ENCODE results near the gene PHACTR3. TPM values are rescaled to one million over a fixed set of nuclear protein-coding genes. Genes with fewer than 3 reads are reported as not detected.

Gene PHACTR3
- total RNA-seq, 1 experiment from 2014 or later, result 0.10 TPM

GRCh38 chr20:59789686-59790085 lies 185.3 kb downstream of the PHACTR3 start:
- TF ChIP-seq REST (IDR thresholded peaks at IDR 0.05; ENCODE audit: insufficient read depth in 1 of 2, low read depth in 2 of 2, low read length in 1 of 2) (no peak), CTCF (IDR thresholded peaks at IDR 0.05) (no peak), TCF7L2 (IDR thresholded peaks at IDR 0.05; ENCODE audit: low read depth, low read length) (no peak), POLR2AphosphoS5 (IDR thresholded peaks at IDR 0.05; ENCODE audit: low read depth, low read length) (no peak), SIN3A (IDR thresholded peaks at IDR 0.05; ENCODE audit: borderline replicate concordance, insufficient read depth, low read depth, low read length) (no peak)
- intact Hi-C loops (cut with micrococcal nuclease; ENCODE audit: unreplicated experiment), result no loop called here
- no peak overlapping the region for H3K27ac ChIP-seq (ENCODE audit: low read length)
- no TSS peak for BruUV-seq (replicated peaks)
- CTCF ChIA-PET, result no interaction called here
- H3K27me3 ChIP-seq (ENCODE audit: control insufficient read depth, insufficient read depth, low read length), result no peaks in the 10 kb centered on the region
- H3K9me3 ChIP-seq (ENCODE audit: control insufficient read depth, insufficient read depth, low read depth, low read length), result no peaks in the 10 kb centered on the region; the same call in 1 of the 2 replicates
- no peaks in the 10 kb centered on the region for H3K4me1 ChIP-seq (ENCODE audit: control insufficient read depth, insufficient read depth, low read length)
- no peak for DNase-seq (ENCODE audit: low read depth, low spot score)
- no peak overlapping the region for H3K4me3 ChIP-seq (ENCODE audit: low read depth in 2 of 2, low read length in 2 of 2)
- H3K36me3 ChIP-seq (ENCODE audit: control insufficient read depth, insufficient read depth, low read length), result no peaks in the 10 kb centered on the region
- POLR2A ChIA-PET, result no interaction called here
- in situ Hi-C loops (cut with HindIII; ENCODE audit: low pct_unique_long_range_greater_than_20kb, low sequenced_read_pairs), result no loop called here
- no peak for ATAC-seq

GRCh38 chr20:59790346-59790745 lies 186.0 kb downstream of the PHACTR3 start:
- ChIA-PET CTCF (no interaction called here), POLR2A (no interaction called here)
- in situ Hi-C loops (cut with HindIII; ENCODE audit: low pct_unique_long_range_greater_than_20kb, low sequenced_read_pairs), result no loop called here
- Histone ChIP-seq H3K4me3 (ENCODE audit: low read depth in 2 of 2, low read length in 2 of 2) (no peak overlapping the region), H3K27ac (ENCODE audit: low read length) (no peak overlapping the region), H3K4me1 (ENCODE audit: control insufficient read depth, insufficient read depth, low read length) (no peaks in the 10 kb centered on the region), H3K27me3 (ENCODE audit: control insufficient read depth, insufficient read depth, low read length) (no peaks in the 10 kb centered on the region), H3K9me3 (ENCODE audit: control insufficient read depth, insufficient read depth, low read depth, low read length) (no peaks in the 10 kb centered on the region; the same call in 1 of the 2 replicates), H3K36me3 (ENCODE audit: control insufficient read depth, insufficient read depth, low read length) (no peaks in the 10 kb centered on the region)
- no TSS peak for BruUV-seq (replicated peaks)
- intact Hi-C loops (cut with micrococcal nuclease; ENCODE audit: unreplicated experiment), result no loop called here
- DNase-seq (ENCODE audit: low read depth, low spot score), result no peak
- TF ChIP-seq REST (IDR thresholded peaks at IDR 0.05; ENCODE audit: insufficient read depth in 1 of 2, low read depth in 2 of 2, low read length in 1 of 2) (no peak), CTCF (IDR thresholded peaks at IDR 0.05) (no peak), SIN3A (IDR thresholded peaks at IDR 0.05; ENCODE audit: borderline replicate concordance, insufficient read depth, low read depth, low read length) (no peak), TCF7L2 (IDR thresholded peaks at IDR 0.05; ENCODE audit: low read depth, low read length) (no peak), POLR2AphosphoS5 (IDR thresholded peaks at IDR 0.05; ENCODE audit: low read depth, low read length) (no peak)
- no peak for ATAC-seq
